ENCODE measurements around the gene PLD5.
A peak's percentile ranks its signal among the peaks of the same experiment; 100 is the strongest.
"Not testable (repeated sequence)": the region's sequence is repeated elsewhere in the genome, so short reads cannot be mapped to it uniquely, and the experiment has no call there.

Gene PLD5

DNA sequence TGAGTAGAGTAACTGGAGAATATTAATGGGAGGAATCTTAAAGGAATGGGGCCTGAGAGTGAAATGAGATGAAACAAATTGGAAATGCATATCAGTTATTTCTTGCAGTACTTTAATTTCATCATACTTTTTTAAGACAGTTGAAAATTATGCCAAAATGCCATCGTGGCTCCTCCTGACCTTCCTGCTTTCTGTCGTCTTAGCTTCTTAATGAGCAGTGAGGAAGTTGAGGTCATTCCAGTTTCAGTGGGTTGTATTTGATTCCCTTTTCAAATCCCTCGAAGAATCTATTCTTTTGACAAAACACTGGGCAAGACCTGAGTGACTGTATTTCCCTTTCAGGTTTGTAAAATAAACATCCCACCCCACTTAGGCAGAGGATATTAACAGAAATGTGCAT lies 390.7 kb downstream of the PLD5 start:
- no peak for DNase-seq

- no peak for DNase-seq
Measured at GRCh38 chr1:242133351-242133750, 391.1 kb downstream of the PLD5 start.

DNA sequence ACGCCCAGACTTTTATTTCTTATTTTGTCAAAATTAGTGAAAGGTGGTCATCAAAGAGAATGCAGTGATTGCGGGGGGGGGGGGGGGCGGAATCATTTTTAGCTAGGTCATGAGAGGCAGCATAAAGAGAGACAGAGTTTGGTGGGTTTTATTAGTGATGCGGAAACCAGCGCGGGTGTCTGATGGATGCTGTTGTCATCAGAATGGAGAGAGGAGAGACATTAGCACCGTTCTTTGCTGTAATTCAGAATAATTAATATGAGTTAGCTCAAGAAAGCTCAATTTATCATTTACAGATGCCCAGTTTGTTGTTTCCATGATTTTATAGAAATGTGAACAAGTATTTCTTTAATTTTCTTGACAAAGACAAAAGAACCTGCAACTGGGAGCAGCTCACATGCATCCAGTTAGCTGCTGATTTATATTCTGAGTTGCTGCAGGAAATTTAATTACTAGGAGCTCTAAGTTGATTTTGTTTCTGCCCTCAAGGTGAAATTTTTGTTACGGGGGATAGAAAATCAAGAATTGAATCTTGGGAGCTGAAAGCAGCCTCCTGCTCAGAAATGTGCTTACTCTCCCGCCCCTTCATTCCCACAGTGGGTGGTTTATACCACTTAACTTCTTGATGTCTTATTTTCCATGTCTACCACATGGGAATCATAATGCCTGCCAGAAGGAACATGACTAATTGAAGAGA lies 392.2 kb downstream of the PLD5 start:
- DNase-seq: no peak

DNA sequence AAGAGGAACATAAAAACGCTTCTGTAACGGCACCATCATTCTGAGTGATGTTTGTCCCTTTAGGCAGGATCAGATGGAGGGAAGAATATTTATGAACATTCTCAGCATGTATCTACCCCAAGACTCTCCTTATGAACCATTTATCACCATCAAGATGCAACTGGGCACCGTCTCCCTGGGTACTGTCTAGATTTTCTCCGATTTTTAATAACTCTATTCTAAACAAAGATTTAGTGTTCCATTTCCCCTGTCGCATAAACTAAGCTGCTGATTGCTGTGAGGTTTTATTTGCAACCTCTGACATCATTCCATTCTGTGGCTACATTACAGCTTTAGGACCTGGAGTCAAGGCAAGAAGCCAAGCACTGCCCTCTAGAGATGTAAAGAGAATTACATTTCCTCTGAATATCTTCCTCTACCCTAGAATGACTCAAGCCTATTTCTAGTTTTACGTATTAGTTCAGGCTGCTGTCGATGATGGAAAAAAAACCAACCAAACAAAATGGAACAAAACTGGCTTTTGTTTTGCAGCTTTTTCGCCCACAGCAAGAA lies 395.5 kb downstream of the PLD5 start:
- peak; percentile 55 for DNase-seq

DNA sequence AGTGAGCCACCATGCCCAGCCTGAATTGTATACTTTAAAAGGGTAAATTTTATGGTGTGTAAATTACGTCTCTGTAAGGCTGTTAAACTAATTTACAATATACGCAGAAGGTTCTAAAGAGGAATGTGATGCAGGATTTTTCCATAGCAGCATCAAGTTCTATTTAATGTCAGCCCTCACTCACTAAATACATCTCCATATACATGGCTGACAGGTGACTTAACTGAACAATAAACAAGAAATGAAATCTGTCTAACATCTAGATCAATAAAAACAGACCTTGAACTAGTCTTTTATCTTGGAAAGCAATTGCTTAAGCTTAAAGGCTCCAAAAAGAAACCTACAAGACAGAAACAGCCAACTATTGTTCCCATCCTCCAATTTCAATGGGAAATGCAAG lies 404.1 kb downstream of the PLD5 start:
- DNase-seq: no peak

- no peak for DNase-seq
Measured at GRCh38 chr1:242100921-242101320, 423.6 kb downstream of the PLD5 start.

DNA sequence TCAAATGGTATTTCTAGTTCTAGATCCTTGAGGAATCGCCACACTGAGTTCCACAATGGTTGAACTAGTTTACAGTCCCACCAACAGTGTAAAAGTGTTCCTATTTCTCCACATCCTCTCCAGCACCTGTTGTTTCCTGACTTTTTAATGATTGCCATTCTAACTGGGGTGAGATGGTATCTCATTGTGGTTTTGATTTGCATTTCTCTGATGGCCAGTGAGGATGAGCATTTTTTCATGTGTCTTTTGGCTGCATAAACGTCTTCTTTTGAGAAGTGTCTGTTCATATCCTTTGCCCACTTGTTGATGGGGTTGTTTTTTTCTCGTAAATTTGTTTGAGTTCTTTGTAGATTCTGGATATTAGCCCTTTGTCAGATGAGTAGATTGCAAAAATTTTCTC lies 427.2 kb downstream of the PLD5 start:
- not testable (repeated sequence) for DNase-seq

- no peak for DNase-seq
Measured at GRCh38 chr1:242093116-242093515, 431.4 kb downstream of the PLD5 start.

- DNase-seq: no peak
Measured at GRCh38 chr1:242089911-242090310, 434.6 kb downstream of the PLD5 start.

DNA sequence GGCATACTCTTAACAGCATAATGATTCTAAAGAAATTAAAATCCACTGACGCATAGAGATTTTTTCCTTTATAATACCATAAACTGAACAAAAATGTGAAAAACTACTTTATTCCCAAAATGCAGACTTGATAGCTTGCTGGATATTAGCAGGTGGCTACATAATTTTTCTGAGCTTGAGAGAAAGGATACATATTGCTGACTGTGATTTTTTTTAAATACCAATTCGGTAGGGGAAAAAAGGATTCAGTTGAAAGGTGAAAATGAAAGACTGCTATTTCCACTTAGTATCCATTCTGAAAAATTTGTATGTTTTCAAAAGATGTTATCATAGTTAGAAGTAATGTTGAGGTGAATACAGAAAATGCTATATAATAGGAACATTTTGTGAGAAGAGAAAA lies 435.6 kb downstream of the PLD5 start:
- DNase-seq: no peak

- no peak for DNase-seq
Measured at GRCh38 chr1:242086706-242087105, 437.8 kb downstream of the PLD5 start.

DNA sequence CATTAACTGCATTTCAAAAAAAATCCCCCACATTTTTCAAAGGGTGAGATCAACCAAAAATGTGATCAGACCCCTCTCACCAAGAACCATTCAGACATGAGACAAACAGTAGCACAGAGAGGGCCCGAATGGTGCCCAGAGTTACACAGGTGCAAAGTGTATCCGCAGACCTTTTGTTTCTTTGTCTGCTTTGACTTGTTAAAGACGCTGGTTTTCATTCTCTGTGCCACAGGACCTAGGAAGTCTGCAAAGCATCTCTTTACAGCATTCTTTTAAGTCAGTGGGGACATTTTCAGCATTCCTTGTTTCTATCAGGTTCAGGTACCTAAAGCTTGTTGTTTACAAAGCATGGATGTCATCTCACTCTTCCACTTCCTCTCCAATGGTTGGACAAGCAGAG lies 438.4 kb downstream of the PLD5 start:
- DNase-seq: no peak

GRCh38 chr1:242083742-242084141 lies 440.8 kb downstream of the PLD5 start:
- DNase-seq: no peak

DNA sequence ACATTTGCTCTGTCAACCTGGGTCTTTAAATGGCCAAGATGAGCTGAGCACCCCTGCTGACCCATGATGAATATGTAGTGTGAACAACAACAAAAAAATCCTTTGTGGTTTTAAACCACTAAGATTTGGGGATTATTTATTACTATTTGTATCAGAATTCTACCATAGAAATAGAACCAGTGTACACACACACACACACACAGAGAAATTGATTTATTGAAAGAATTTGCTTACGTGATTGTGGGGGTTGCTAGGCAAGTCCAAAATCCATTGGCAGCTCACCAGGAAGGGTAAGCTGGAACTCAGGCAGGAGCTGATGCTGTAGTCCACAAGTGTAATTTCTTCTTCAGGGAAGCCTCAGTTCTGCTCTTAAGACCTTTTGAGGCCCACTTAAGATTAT lies 443.1 kb downstream of the PLD5 start:
- no peak for DNase-seq

DNA sequence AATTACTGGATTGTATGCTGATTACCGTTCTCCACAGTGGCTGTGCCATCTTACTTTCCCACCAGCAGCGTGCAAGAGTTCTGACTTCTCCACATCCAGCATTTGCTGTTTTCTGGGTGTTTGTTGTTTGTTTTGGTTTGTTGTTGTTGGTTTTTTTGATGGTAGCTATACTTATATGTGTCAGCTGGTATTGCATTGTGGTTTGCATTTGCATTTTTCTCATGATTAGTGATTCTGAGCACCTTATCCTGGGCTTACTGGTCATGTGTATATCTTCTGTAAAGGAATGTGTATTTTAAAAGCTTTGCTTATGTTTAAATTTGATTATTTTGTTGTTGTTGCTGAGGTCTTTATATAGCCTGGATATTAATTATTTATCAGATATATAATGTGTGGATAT lies 458.7 kb downstream of the PLD5 start:
- no peak for DNase-seq

DNA sequence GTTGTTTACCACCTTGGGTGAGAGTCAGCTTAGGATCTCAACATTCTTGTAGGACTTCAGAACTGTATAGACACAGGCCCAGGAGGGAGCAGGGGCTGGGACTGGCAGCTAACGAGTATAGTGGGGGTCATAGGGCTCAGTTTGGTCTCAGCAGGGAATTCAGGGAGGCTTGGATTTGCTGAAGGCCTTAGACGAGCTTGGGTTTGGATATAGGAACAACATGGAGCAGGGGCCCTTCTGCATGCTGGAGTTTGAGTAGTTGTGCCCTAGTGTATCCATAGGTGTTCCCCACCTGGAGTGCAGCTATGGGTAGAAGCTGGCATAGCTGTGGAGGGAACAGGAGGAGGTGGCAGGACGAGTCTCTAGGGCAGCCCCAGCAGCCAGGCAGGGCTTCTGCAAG lies 462.2 kb downstream of the PLD5 start:
- DNase-seq: no peak

GRCh38 chr1:242059976-242060375 lies 464.5 kb downstream of the PLD5 start:
- DNase-seq: no peak

- not testable (repeated sequence) for DNase-seq
Measured at GRCh38 chr1:242058582-242058981, 465.9 kb downstream of the PLD5 start.

DNA sequence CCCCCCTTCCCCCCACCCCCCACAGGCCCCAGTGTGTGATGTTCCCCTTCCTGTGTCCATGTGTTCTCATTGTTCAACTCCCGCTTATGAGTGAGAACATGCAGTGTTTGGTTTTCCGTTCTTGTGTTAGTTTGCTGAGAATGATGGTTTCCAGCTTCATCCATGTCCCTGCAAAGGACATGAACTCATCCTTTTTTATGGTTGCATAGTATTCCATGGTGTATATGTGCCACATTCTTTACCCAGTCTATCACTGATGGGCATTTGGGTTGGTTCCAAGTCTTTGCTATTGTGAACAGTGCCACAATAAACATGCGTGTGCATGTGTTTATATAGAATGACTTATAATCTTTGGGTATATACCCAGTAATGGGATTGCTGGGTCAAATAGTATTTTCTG lies 466.3 kb downstream of the PLD5 start:
- not testable (repeated sequence) for DNase-seq

DNA sequence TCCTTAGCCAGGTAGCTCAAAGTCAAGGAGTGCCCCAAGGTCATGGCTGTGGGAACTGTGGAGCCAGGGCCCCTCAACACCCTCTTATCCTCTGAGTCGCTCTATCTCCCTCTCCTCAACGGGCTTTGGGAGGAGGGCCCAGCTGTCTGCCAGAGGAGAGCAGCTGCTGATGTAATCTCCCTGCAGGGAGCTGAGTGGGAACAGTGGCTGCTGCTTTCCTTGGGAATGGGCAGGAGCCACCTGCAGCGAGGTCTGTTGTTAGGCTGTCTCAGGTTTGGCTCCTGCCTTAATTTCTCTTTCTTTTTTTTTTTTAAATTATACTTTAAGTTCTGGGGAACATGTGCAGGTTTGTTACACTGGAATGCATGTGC lies 466.8 kb downstream of the PLD5 start:
- no peak for DNase-seq

GRCh38 chr1:242056988-242057744 lies 467.3 kb downstream of the PLD5 start:
- DNase-seq: no peak

DNA sequence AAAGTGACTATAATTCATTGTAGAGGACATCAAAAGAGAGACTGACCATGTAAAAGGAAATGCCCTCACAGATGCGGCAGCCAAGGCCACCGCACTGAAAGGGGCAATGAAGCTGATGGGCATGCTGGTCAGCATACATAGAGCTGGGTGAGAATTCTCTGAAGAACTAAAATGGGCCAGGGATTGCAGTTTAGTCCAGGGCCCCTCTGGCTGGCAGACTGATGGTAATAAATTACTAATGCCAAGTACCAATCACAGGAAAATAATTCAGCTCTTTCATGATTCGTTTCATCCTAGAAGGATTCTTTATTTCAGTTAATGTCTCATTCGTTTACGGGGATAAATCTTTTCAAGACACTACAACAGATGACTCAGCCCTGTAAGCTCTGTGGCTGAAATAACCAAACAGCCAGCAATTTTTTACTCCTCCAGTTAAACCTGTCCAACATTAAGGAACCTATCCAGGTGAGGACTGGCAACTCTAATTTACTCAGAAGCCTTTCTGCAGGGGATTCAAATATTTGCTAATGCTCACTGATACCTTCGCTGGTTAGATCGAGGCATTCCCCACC lies 468.7 kb downstream of the PLD5 start:
- no peak for DNase-seq

DNA sequence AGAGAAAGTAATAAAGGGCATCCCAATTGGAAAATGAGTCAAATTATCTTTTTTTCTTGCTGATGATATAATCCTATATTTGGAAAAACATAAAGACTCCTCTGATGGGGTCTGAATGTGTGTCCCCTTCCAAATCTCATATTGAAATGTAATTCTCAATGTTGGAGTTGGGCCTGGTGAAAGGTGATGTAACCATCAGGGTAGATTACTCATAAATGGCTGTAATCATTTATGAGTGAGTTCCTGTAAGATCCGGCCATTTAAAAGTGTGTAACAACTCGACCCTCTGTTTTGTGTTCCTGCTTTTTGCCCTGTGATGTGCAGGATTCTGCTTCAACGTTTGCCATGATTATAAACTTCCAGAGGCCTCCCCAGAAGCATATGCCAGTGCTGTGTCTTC lies 481.3 kb downstream of the PLD5 start:
- no peak for DNase-seq

DNA sequence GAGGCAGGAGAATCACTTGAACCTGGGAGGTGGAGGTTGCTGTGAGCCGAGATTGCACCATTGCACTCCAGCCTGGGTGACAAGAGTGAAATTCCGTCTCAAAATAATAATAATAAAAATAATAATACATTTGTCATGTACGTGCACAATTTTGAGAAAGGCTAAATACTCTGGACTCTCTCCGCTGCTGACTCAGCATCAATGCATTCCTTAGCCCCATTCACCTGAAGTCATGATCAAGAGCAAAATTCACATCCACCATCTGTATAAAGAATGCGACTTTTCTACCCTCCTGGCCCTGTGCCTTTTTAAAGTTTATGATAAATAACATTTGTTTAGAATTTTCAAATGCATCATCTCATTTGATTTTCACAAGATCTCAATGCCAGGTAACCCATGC lies 490.1 kb downstream of the PLD5 start:
- DNase-seq: no peak

All from NCI-H82 (cell line).